HepG2 (cell line): ENCODE results near the gene NLRX1. TPM values are rescaled to one million over a fixed set of nuclear protein-coding genes. Genes with fewer than 3 reads are reported as not detected.

Experiments
- ATF6 ChIP-seq: sonication (generic); formaldehyde crosslinking; conservative IDR thresholded peaks from 2 replicates; pipeline ENCODE4 v1.4.0; 2020; ENCODE audit warnings: missing genetic modification reagents
- HINFP ChIP-seq: sonication (generic); formaldehyde crosslinking; IDR thresholded peaks from 2 replicates; pipeline ENCODE4 v1.4.0; 2020; ENCODE audit warnings: low read depth, mild to moderate bottlenecking, missing genetic modification reagents
- HOXA3 ChIP-seq: sonication (generic); formaldehyde crosslinking; IDR thresholded peaks from 2 replicates; pipeline ENCODE4 v1.5.0; 2020; ENCODE audit warnings: missing genetic modification reagents
- MEIS1 ChIP-seq: sonication (generic); formaldehyde crosslinking; IDR thresholded peaks from 2 replicates; pipeline ENCODE4 v1.9.0; 2021; ENCODE audit warnings: mild to moderate bottlenecking, missing genetic modification reagents, moderate library complexity, borderline replicate concordance
- NR0B2 ChIP-seq: sonication (generic); formaldehyde crosslinking; IDR thresholded peaks from 2 replicates; pipeline ENCODE4 v1.4.0; 2020; ENCODE audit warnings: mild to moderate bottlenecking, missing genetic modification reagents
- PHF20 ChIP-seq: sonication (generic); formaldehyde crosslinking; IDR thresholded peaks from 2 replicates; pipeline ENCODE4 v1.5.0; 2020; ENCODE audit warnings: mild to moderate bottlenecking, missing genetic modification reagents
- SP4 ChIP-seq: sonication (generic); formaldehyde crosslinking; IDR thresholded peaks from 2 replicates; pipeline ENCODE4 v1.8.1; 2023; ENCODE audit warnings: mild to moderate bottlenecking, missing genetic modification reagents
- ZKSCAN1 ChIP-seq: fragments of 150-350 bp; IDR thresholded peaks from 2 replicates; pipeline ENCODE4 v1.6.1; 2014; ENCODE audit warnings: low read length
- ZNF318 ChIP-seq: sonication (generic); formaldehyde crosslinking; IDR thresholded peaks from 2 replicates; pipeline ENCODE4 v1.4.0; 2020; ENCODE audit warnings: mild to moderate bottlenecking, missing genetic modification reagents
- ZNF563 ChIP-seq: sonication (generic); formaldehyde crosslinking; IDR thresholded peaks from 2 replicates; pipeline ENCODE4 v1.8.0; 2022; ENCODE audit warnings: mild to moderate bottlenecking, moderate library complexity, missing genetic modification reagents
- ZNF800 ChIP-seq: sonication (generic); formaldehyde crosslinking; IDR thresholded peaks from 2 replicates; pipeline ENCODE4 v1.4.0; 2020; ENCODE audit warnings: missing genetic modification reagents
- polyA plus RNA-seq, 8 experiments: library from polyadenylated mRNA; depleted of rRNA in 3 of 8; stranded (reverse) in 7 of 8; unstranded in 1 of 8; fragments of >200 nt; fragmentation: Illumina TruSeq in 4 of 8; extraction: Trizol in 4 of 8; gene quantifications; 2 replicates each; pipeline versions ENCODE4 v1.2.1 to v1.2.3, GENCODE V29; 2011 to 2016; ENCODE audit warnings: low read depth in 4 of 8, missing spikeins in 1 of 8, mixed read lengths in 1 of 8; ENCODE audit not compliant: insufficient read depth in 1 of 8
- total RNA-seq, 5 experiments: library from RNA; depleted of rRNA; stranded (reverse); fragments of >200 nt; fragmentation: Illumina TruSeq; extraction: Trizol; gene quantifications; 2 replicates each; pipeline ENCODE4 v1.2.3, GENCODE V29; 2016; ENCODE audit warnings: low read depth in 1 of 5

Gene NLRX1
- total and polyA plus RNA-seq, 2 of the 13 experiments (the other 11 are each of a cell fraction or from before 2014, with no cell fraction given): 8.7 to 11.0 TPM

- TF ChIP-seq ZNF800 (CRISPR knock-in tag) (no peak), HOXA3 (peak; percentile 56), MEIS1 (CRISPR knock-in tag) (0 out of 2 replicates have a peak, but pooled peaks have one; percentile 15), PHF20 (CRISPR knock-in tag) (peak; percentile 73), ZNF563 (CRISPR knock-in tag) (no peak; the same call in 1 of the 2 replicates), ZKSCAN1 (no peak), HINFP (CRISPR knock-in tag) (no peak; the same call in 1 of the 2 replicates), NR0B2 (no peak), ATF6 (CRISPR knock-in tag) (no peak), SP4 (CRISPR knock-in tag) (peak; percentile 94), ZNF318 (CRISPR knock-in tag) (no peak)
These were observed 47.3 kb upstream of the NLRX1 start, which contains the start of gene HINFP (continued) for GRCh38 chr11:119121008-119121810.
